Neural cell (in vitro differentiated cells): ENCODE measurements around the gene KRT73. TPM values are rescaled to one million over a fixed set of nuclear protein-coding genes. Genes with fewer than 3 reads are reported as not detected.

ENCODE experiments used
- H2AFZ ChIP-seq: fragments of 200-600, 300-800 bp; sonication (generic), shearing (Covaris generic); 2 replicates; pipeline ENCODE4 v1.6.0; 2014; ENCODE audit warnings: low read depth, mild to moderate bottlenecking, antibody characterized with exemption, low read length, moderate library complexity
- H3F3A ChIP-seq: fragments of 200-600 bp; shearing (Covaris generic); 2 replicates; pipeline ENCODE4 v1.6.1; 2016; ENCODE audit warnings: mild to moderate bottlenecking, moderate library complexity, mixed read lengths, antibody characterized with exemption, low read length; ENCODE audit not compliant: insufficient read depth, poor library complexity, severe bottlenecking
- H3K27ac ChIP-seq: fragments of 200-600, 300-800 bp; sonication (generic), shearing (Covaris generic); 2 replicates; pipeline ENCODE4 v1.5.1; 2014; ENCODE audit warnings: mild to moderate bottlenecking, low read length, moderate library complexity
- H3K27me3 ChIP-seq: fragments of 300-800, 200-600 bp; sonication (generic), shearing (Covaris generic); 2 replicates; pipeline ENCODE4 v1.6.0; 2014; ENCODE audit warnings: mild to moderate bottlenecking, low read depth, low read length, moderate library complexity; ENCODE audit not compliant: insufficient read depth
- H3K36me3 ChIP-seq: fragments of 300-800, 200-600 bp; sonication (generic), shearing (Covaris generic); 2 replicates; pipeline ENCODE4 v1.5.1; 2014; ENCODE audit warnings: mild to moderate bottlenecking, antibody characterized with exemption, low read length, moderate library complexity; ENCODE audit not compliant: insufficient read depth
- H3K4me2 ChIP-seq: fragments of 300-800, 200-600 bp; sonication (generic), shearing (Covaris generic); 2 replicates; pipeline ENCODE4 v1.6.0; 2014; ENCODE audit warnings: mild to moderate bottlenecking, low read length
- H3K4me3 ChIP-seq: fragments of 300-800, 200-600 bp; sonication (generic), shearing (Covaris generic); 2 replicates; pipeline ENCODE4 v1.5.1; 2014; ENCODE audit warnings: mild to moderate bottlenecking, low read length, moderate library complexity
- H3K79me2 ChIP-seq: fragments of 200-600 bp; shearing (Covaris generic); replicated peaks from 2 replicates; pipeline ENCODE4 v1.6.0; 2014; ENCODE audit warnings: mild to moderate bottlenecking, low read length, moderate library complexity; ENCODE audit not compliant: insufficient read depth
- H3K9ac ChIP-seq: fragments of 300-800, 200-600 bp; sonication (generic), shearing (Covaris generic); 2 replicates; pipeline ENCODE4 v1.6.1; 2016; ENCODE audit warnings: mild to moderate bottlenecking, low read length, mixed read lengths
- H3K9me2 ChIP-seq: fragments of 200-600 bp; shearing (Covaris generic); 2 replicates; pipeline ENCODE4 v1.6.1; 2016; ENCODE audit warnings: mild to moderate bottlenecking, low read length, mixed read lengths; ENCODE audit not compliant: insufficient read depth
- H3K9me3 ChIP-seq: fragments of 200-600, 300-800 bp; sonication (generic), shearing (Covaris generic); 2 replicates; pipeline ENCODE4 v1.6.1; 2016; ENCODE audit warnings: mild to moderate bottlenecking, mixed run types, low read length, moderate library complexity, mixed read lengths
- H4K20me1 ChIP-seq: fragments of 200-600 bp; shearing (Covaris generic); 2 replicates; pipeline ENCODE4 v1.6.1; 2016; ENCODE audit warnings: mild to moderate bottlenecking, mixed run types; ENCODE audit not compliant: insufficient read depth
- CTCF ChIP-seq: fragments of 450-650 bp; IDR thresholded peaks from 2 replicates; pipeline ENCODE4 v1.5.1; 2014; ENCODE audit warnings: antibody characterized with exemption, mild to moderate bottlenecking, moderate library complexity; ENCODE audit not compliant: poor library complexity, severe bottlenecking
- EP300 ChIP-seq: fragments of 450-650 bp; conservative IDR thresholded peaks from 2 replicates; pipeline ENCODE4 v1.6.1; 2014; ENCODE audit warnings: antibody characterized with exemption, mild to moderate bottlenecking, moderate library complexity; ENCODE audit not compliant: poor library complexity, severe bottlenecking
- EZH2 ChIP-seq: fragments of 200-600, 300-800 bp; shearing (Covaris generic), sonication (generic); IDR thresholded peaks from 2 replicates; pipeline ENCODE4 v1.6.1; 2014; ENCODE audit warnings: antibody characterized with exemption, low read length, borderline replicate concordance, mild to moderate bottlenecking; ENCODE audit not compliant: insufficient read depth, poor library complexity, severe bottlenecking
- MXI1 ChIP-seq: fragments of 450-650 bp; conservative IDR thresholded peaks from 2 replicates; pipeline ENCODE4 v1.6.1; 2014; ENCODE audit warnings: antibody characterized with exemption, mild to moderate bottlenecking; ENCODE audit not compliant: poor library complexity, severe bottlenecking
- POLR2AphosphoS5 ChIP-seq: IDR thresholded peaks from 2 replicates; pipeline ENCODE4 v1.6.1; 2012
- RAD21 ChIP-seq: fragments of 450-650 bp; conservative IDR thresholded peaks from 2 replicates; pipeline ENCODE4 v1.6.1; 2014; ENCODE audit warnings: antibody characterized with exemption, mild to moderate bottlenecking, moderate library complexity
- REST ChIP-seq: IDR thresholded peaks from 2 replicates; pipeline ENCODE4 v1.6.1; 2012; ENCODE audit warnings: borderline replicate concordance
- SMC3 ChIP-seq: fragments of 450-650 bp; conservative IDR thresholded peaks from 2 replicates; pipeline ENCODE4 v1.6.1; 2014; ENCODE audit warnings: antibody characterized with exemption, mild to moderate bottlenecking, moderate library complexity; ENCODE audit not compliant: poor library complexity
- TAF1 ChIP-seq: IDR thresholded peaks from 2 replicates; pipeline ENCODE4 v1.6.1; 2012; ENCODE audit warnings: low read depth
- polyA plus RNA-seq: library from polyadenylated mRNA; depleted of rRNA; stranded (reverse); fragments of >200 nt; gene quantifications from 2 replicates; pipeline ENCODE4 v1.2.3, GENCODE V29; 2014

KRT73 gene
- polyA plus RNA-seq, 1 donor from 2014 or later: not detected

GRCh38 chr12:52636189-52636588 lies 17.8 kb upstream of the KRT73 start:
- H2AFZ ChIP-seq: no peak overlapping the region
- H3K27me3 ChIP-seq: no peaks in the 10 kb centered on the region
- no peaks in the 10 kb centered on the region for H3K36me3 ChIP-seq
- H3K9me2 ChIP-seq: no peaks in the 10 kb centered on the region
- no peak overlapping the region for H3K4me3 ChIP-seq
- H3F3A ChIP-seq: no peaks in the 10 kb centered on the region
- no peaks in the 10 kb centered on the region for H3K9me3 ChIP-seq
- H3K4me2 ChIP-seq: no peak overlapping the region
- H4K20me1 ChIP-seq: no peaks in the 10 kb centered on the region
- no peaks in the 10 kb centered on the region for H3K79me2 ChIP-seq
- H3K27ac ChIP-seq: no peak overlapping the region
- TF ChIP-seq CTCF (no peak), EZH2 (no peak), SMC3 (no peak), POLR2AphosphoS5 (no peak), REST (no peak), RAD21 (no peak), MXI1 (no peak), EP300 (no peak), TAF1 (no peak)
- no peak overlapping the region for H3K9ac ChIP-seq

DNA sequence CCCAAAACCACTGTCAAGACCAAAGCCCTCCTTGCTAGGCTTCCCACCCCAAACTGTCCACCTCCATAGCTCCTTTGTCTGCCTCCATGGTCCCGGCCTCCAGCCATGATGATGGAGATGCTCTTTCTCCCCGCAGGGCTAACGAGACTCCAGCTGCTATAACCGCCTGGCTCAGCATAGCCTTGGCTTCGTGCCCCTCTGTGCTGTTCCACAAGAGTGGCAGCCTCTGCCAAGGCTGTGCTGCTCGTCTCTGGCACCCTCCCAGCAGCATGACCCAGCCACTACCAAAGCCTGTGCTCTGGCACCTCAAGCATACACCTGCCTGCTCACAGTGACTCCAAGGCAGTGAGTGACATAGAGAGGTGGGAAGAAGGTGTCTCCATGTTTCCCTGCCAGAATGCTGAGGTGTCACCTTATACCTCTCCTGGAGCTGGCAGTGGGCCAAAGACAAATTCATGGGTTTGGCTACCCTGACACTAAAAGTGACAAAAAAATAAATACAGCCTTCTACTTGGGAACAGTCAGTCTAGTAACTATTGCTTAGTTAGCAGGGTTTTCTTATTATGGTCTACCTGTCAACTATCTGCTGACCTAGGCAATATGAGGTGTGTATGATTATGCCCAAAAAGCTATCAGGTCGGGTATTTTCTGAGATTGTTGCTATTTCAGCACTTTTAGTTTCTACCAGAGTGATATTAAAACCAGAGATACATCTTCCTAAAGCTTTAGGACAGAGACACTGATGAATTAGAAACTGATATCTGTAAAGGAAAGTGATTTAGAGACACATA lies 16.1 kb upstream of the KRT73 start:
- Histone ChIP-seq H3K27me3 (no peaks in the 10 kb centered on the region), H3K9me3 (no peaks in the 10 kb centered on the region), H3K4me2 (no peak overlapping the region), H4K20me1 (no peaks in the 10 kb centered on the region), H3F3A (no peaks in the 10 kb centered on the region), H3K4me3 (no peak overlapping the region), H3K27ac (no peak overlapping the region), H3K9ac (no peak overlapping the region), H3K9me2 (no peaks in the 10 kb centered on the region), H2AFZ (no peak overlapping the region), H3K79me2 (no peaks in the 10 kb centered on the region), H3K36me3 (no peaks in the 10 kb centered on the region)
- no peak for TF ChIP-seq EP300
- no peak for TF ChIP-seq REST
- no peak for TF ChIP-seq MXI1
- TF ChIP-seq CTCF: no peak
- TF ChIP-seq TAF1: no peak
- TF ChIP-seq POLR2AphosphoS5: no peak
- no peak for TF ChIP-seq EZH2
- no peak for TF ChIP-seq RAD21
- TF ChIP-seq SMC3: no peak
